Dedifferentiated amniotic fluid mesenchymal stem cell (primary cell): ENCODE results near the gene GLIPR1L2.
"Not testable (repeated sequence)": the region's sequence is repeated elsewhere in the genome, so short reads cannot be mapped to it uniquely, and the experiment has no call there.

Experiments used
- DNase-seq: peaks from one replicate; pipeline ENCODE4 v3.0.0-alpha.2; 2016; ENCODE audit errors: extremely low spot score

Gene GLIPR1L2

GRCh38 chr12:75437564-75437963, 46.7 kb downstream of the GLIPR1L2 start:
- DNase-seq: no peak

GRCh38 chr12:75438059-75438754, 47.3 kb downstream of the GLIPR1L2 start:
- no peak for DNase-seq

GRCh38 chr12:75439048-75439447, 48.2 kb downstream of the GLIPR1L2 start:
- DNase-seq: no peak

GRCh38 chr12:75439930-75440329, 49.0 kb downstream of the GLIPR1L2 start:
- no peak for DNase-seq

GRCh38 chr12:75441687-75442449, 51.0 kb downstream of the GLIPR1L2 start:
- not testable (repeated sequence) for DNase-seq

GRCh38 chr12:75442454-75442853, 51.6 kb downstream of the GLIPR1L2 start:
- not testable (repeated sequence) for DNase-seq

GRCh38 chr12:75443709-75444108, 52.8 kb downstream of the GLIPR1L2 start:
- DNase-seq: no peak

GRCh38 chr12:75444429-75445136, 53.7 kb downstream of the GLIPR1L2 start:
- no peak for DNase-seq

GRCh38 chr12:75445137-75445507, 54.2 kb downstream of the GLIPR1L2 start:
- not testable (repeated sequence) for DNase-seq

GRCh38 chr12:75446857-75447256, 56.0 kb downstream of the GLIPR1L2 start:
- peak; percentile 37 for DNase-seq

GRCh38 chr12:75447691-75448393, 57.0 kb downstream of the GLIPR1L2 start:
- no peak for DNase-seq

- DNase-seq: no peak
These were observed 61.9 kb downstream of the GLIPR1L2 start for GRCh38 chr12:75452675-75453330.

GRCh38 chr12:75455839-75456238, 65.0 kb downstream of the GLIPR1L2 start:
- no peak for DNase-seq

GRCh38 chr12:75457191-75457590, 66.3 kb downstream of the GLIPR1L2 start:
- DNase-seq: no peak

- DNase-seq: not testable (repeated sequence)
These were observed 67.0 kb downstream of the GLIPR1L2 start for GRCh38 chr12:75457866-75458265.

- no peak for DNase-seq
These were observed 68.9 kb downstream of the GLIPR1L2 start for GRCh38 chr12:75459755-75460154.

GRCh38 chr12:75460204-75460603, 69.3 kb downstream of the GLIPR1L2 start:
- no peak for DNase-seq

GRCh38 chr12:75471902-75472890, 81.3 kb downstream of the GLIPR1L2 start:
- DNase-seq: no peak

GRCh38 chr12:75474116-75474515, 83.2 kb downstream of the GLIPR1L2 start:
- DNase-seq: no peak

- no peak for DNase-seq
These were observed 85.2 kb downstream of the GLIPR1L2 start for GRCh38 chr12:75476071-75476470.
